ENCODE results near the gene PPARGC1A. TPM values are rescaled to one million over a fixed set of nuclear protein-coding genes. Genes with fewer than 3 reads are reported as not detected.

The PPARGC1A gene
- total RNA-seq, 2 donors from 2014 or later = not detected

DNA sequence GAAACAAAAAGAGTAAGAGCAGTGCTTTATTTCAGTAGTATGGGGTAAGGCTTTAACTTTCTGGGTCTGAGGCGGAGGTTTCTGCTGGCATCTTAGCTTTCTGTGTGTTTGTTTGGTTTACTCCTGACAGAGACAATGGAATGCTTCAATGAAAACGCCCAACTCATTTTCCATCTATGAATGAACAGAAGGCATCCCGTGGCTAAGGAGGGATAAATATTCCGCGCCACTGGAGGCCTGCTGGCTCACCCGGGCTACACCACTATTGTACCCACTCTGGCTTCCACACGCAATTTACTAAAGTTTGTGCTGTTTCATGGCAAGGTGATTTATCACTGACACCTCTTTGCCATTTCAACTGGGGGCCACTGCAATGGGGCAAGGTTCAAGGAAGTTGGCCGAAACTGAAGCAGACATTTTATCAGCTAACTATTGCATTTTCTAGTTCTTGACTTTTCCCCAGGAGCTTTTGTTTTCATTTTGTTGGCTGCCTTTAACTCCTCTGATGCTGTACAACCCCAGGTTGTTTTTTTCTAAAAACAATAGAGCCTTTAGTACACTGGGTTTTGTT lies 32.8 kb upstream of the PPARGC1A start:
- ATAC-seq = no peak
- H3K9me3 ChIP-seq (ENCODE audit: control insufficient read depth, low read length, poor library complexity, severe bottlenecking) = no peaks in the 10 kb centered on the region
- Mint-ChIP-seq H3K36me3 (ENCODE audit: low read depth) (no peaks in the 10 kb centered on the region), H3K4me1 (no peaks in the 10 kb centered on the region), H3K27me3 (no peaks in the 10 kb centered on the region), H3K4me3 (no peak overlapping the region), H3K27ac (no peak overlapping the region)
- no peak for DNase-seq

DNA sequence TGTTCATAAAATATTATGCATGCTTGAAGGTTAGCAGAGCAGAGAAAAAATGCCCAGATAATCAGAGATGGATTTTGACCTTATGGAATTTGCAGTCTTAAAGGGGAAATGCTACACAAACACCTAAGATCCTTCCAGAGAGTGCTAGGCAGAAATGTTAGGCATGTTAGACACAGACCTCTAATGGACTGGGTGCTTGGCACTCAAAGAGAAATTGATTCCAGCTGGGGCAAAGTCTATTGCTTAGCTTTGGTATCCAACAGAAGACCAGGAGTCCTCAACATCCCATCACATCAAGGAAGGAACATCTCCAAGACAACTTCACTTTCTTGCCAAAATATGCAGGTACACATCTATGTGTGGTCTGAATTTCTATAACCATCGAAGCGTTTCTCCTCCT lies 32.2 kb upstream of the PPARGC1A start:
- H3K27ac Mint-ChIP-seq = no peak overlapping the region
- DNase-seq (no peak), ATAC-seq (no peak)
- no peaks in the 10 kb centered on the region for H3K36me3 Mint-ChIP-seq (ENCODE audit: low read depth)
- no peaks in the 10 kb centered on the region for H3K27me3 Mint-ChIP-seq
- no peaks in the 10 kb centered on the region for H3K4me1 Mint-ChIP-seq
- H3K4me3 Mint-ChIP-seq = no peak overlapping the region
- no peaks in the 10 kb centered on the region for H3K9me3 ChIP-seq (ENCODE audit: control insufficient read depth, low read length, poor library complexity, severe bottlenecking)

DNA sequence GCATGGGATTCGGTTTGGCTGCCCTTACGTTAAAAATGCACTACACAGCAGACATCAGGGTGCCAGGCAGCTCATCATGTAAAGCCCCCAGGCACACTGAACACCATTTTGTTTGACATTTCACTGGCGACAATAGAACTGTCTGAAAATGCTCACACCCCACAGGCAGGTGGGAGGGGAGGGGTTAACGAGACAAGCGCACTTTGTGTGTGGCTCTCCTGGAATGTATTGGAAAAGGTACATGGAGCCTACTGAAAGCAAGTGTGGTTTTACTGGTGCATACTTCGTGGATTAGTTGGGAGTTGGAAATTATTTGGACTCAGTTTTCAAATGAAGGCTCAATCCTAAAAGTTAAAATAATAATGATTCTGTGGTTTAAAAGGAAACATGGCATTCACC lies 31.6 kb upstream of the PPARGC1A start:
- ATAC-seq (no peak), DNase-seq (no peak)
- H3K27me3 Mint-ChIP-seq = no peaks in the 10 kb centered on the region
- no peaks in the 10 kb centered on the region for H3K36me3 Mint-ChIP-seq (ENCODE audit: low read depth)
- no peaks in the 10 kb centered on the region for H3K9me3 ChIP-seq (ENCODE audit: control insufficient read depth, low read length, poor library complexity, severe bottlenecking)
- no peaks in the 10 kb centered on the region for H3K4me1 Mint-ChIP-seq
- H3K27ac Mint-ChIP-seq = no peak overlapping the region
- H3K4me3 Mint-ChIP-seq = no peak overlapping the region

DNA sequence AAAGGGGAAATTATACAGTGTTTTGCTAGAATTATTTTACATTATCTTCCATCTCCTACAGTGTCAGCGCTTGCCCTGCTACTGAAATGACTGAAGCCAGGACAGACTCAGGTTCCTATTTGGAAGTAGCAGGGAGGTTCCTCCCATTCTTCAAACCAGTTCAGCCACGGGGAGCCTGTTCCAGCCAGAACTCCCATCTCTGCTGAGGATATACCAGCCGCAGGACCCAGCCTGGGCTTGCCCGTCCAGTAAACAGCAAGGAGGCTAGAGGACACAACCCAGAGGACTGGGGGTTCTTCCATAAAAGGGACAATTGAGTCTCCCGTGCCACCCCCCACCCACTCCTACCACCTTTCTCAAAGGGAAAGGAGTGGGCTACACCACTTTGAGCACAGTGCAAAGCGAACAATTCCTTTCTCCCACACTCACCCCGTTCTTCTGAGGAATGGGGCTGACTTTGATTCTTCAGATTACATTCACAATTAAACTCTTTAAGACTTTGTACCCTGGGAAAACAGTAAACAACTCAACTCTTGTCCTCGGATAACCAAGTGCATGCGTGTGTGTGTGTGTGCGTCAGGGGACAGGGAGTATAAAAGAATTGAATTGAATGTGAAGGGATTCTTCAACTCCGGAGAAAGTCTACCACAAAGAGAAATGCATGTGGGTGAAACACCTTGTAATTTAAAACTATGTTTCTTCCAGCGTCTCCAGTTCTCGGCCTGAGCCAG lies 31.0 kb upstream of the PPARGC1A start:
- no peak for ATAC-seq
- H3K36me3 Mint-ChIP-seq (ENCODE audit: low read depth) = no peaks in the 10 kb centered on the region

DNA sequence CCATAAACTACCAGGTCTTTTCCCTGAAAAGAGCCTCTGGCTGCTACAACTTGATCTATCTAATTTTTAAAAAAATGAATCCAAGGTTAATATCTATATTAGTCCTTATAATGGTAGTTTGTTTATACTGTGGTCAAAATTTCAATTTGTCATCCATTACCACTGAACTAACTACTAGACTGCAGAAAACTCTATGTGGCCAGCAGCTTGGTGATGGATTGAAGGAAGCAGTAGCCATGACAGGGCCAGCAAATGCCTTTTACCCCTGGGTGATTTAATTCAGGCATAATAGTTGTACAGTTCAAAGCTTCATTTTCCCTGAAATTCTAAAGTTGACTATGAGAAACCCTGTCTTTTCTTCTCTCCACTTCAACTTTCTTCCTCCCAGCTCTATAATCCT lies 30.4 kb upstream of the PPARGC1A start:
- no peak overlapping the region for H3K4me3 Mint-ChIP-seq
- no peaks in the 10 kb centered on the region for H3K9me3 ChIP-seq (ENCODE audit: control insufficient read depth, low read length, poor library complexity, severe bottlenecking)
- no peak for DNase-seq
- no peak for ATAC-seq
- no peak overlapping the region for H3K27ac Mint-ChIP-seq
- H3K27me3 Mint-ChIP-seq = no peaks in the 10 kb centered on the region
- no peaks in the 10 kb centered on the region for H3K36me3 Mint-ChIP-seq (ENCODE audit: low read depth)
- H3K4me1 Mint-ChIP-seq = no peaks in the 10 kb centered on the region

More for the DNA sequence above, 31.0 kb upstream of the PPARGC1A start:
- DNase-seq = no peak
- no peak overlapping the region for H3K27ac Mint-ChIP-seq
- H3K9me3 ChIP-seq (ENCODE audit: control insufficient read depth, low read length, poor library complexity, severe bottlenecking) = no peaks in the 10 kb centered on the region
- no peaks in the 10 kb centered on the region for H3K27me3 Mint-ChIP-seq
- H3K4me3 Mint-ChIP-seq = no peak overlapping the region
- no peaks in the 10 kb centered on the region for H3K4me1 Mint-ChIP-seq

DNA sequence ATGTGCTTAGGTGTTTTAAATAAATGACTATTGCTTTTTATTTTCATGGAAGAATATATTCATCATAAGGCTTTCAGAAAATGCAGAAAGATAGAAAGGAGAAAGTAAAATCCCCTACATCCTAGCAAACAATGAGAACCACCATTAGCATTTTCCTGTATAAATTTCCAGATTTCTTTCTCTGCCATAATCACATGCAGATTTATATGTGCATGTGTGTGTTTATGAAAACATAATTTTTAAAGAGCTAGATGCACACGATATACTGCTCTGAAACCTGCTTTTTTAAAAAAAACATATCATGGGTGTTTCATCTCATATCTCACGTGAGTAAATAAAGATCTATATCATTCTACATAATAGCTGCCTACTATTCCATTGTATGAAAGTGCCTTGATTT lies 26.4 kb upstream of the PPARGC1A start:
- Mint-ChIP-seq H3K27ac (no peak overlapping the region), H3K4me1 (no peaks in the 10 kb centered on the region), H3K27me3 (no peaks in the 10 kb centered on the region), H3K36me3 (ENCODE audit: low read depth) (no peaks in the 10 kb centered on the region), H3K4me3 (no peak overlapping the region)
- DNase-seq = no peak
- no peak for ATAC-seq
- no peaks in the 10 kb centered on the region for H3K9me3 ChIP-seq (ENCODE audit: control insufficient read depth, low read length, poor library complexity, severe bottlenecking)

DNA sequence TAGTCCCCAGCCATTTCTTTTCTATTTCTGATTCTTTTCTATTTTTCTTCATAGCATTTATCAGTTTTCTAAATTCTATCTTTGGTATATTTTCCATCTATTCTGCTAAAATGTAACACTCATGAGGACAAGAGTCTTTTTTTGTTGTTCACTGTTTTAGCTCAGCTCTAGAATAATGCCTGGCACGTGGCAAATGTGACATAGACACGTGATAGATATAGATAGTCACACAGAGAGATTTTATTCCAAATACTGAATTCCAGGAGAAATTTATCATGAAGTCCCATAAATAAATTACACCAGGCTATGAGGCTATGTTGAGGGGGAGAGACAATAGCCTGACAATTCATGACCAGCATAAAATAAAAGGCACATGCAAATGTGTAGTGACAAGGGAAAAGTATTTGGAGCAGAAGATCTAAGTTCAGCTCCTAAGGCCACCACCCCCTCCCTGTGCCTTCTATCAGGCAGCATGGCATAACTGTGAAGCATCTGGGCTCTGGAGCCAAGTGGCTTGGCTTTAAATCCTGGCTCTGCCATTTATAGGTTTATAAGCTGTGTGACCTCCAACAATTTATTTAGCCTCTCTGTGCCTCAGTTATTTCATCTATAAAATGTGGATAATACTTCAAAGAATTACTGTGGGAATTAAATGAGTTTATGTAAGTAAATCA lies 25.7 kb upstream of the PPARGC1A start:
- no peaks in the 10 kb centered on the region for H3K27me3 Mint-ChIP-seq
- ATAC-seq (no peak), DNase-seq (no peak)
- no peak overlapping the region for H3K4me3 Mint-ChIP-seq
- no peaks in the 10 kb centered on the region for H3K4me1 Mint-ChIP-seq
- no peaks in the 10 kb centered on the region for H3K9me3 ChIP-seq (ENCODE audit: control insufficient read depth, low read length, poor library complexity, severe bottlenecking)
- H3K27ac Mint-ChIP-seq = no peak overlapping the region
- H3K36me3 Mint-ChIP-seq (ENCODE audit: low read depth) = no peaks in the 10 kb centered on the region

DNA sequence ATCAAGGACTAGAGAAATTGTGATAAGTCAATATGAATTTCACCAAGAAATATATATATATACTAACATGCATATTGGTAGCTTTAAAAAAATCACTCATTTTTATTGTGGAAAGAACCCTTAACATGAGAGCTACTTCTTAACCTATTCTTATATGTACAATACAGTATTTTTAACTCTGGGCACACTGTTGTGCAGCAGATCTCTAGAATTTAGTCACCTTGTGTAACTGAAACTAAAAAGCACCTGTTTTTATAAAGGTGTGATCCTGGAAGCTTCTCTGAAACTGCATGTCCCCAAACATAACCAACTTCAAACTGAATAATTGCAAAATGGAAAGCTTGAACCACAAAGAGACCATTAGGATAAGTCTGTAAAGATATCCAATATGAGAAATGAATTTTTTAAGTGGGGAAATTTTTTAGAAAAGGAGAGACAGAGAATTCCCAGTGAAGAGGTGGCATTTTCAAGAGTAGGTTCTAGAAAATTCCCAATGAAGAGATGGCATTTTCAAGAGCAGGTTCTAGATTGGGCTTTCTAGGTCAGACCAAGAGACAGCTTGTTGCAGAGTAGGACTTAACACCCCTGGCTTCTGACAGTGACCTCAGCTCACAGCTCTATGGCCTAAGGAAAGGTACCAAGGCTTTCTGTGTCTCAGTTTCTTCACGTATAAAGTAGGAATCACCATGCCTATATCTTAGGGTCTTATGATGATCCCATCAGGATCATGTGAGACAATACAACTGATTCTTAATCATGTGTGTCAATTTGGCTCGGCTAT lies 22.0 kb upstream of the PPARGC1A start:
- DNase-seq (no peak), ATAC-seq (no peak)
- Mint-ChIP-seq H3K4me1 (no peaks in the 10 kb centered on the region), H3K27ac (no peak overlapping the region), H3K36me3 (ENCODE audit: low read depth) (no peaks in the 10 kb centered on the region), H3K4me3 (no peak overlapping the region), H3K27me3 (no peaks in the 10 kb centered on the region)
- H3K9me3 ChIP-seq (ENCODE audit: control insufficient read depth, low read length, poor library complexity, severe bottlenecking) = no peaks in the 10 kb centered on the region

DNA sequence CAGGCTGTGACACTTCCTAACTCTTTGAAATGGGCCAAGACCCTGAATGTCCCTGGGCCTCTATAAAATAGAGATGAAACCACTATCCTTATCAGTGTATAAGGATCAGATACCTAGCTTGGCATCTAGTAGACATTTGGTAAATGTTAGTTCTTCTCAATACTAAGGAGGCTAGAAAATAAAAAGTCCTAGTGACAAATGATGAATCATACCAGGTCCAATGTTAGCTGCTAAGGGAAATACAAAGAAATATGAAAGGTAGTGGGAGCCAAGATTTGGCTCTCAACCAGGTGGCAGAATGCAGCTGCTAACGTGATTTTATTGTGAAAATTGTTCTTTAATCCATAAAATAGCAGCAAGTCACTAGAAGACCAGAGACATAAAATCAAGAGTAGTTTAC lies 19.8 kb upstream of the PPARGC1A start:
- H3K27me3 Mint-ChIP-seq = no peaks in the 10 kb centered on the region
- no peaks in the 10 kb centered on the region for H3K9me3 ChIP-seq (ENCODE audit: control insufficient read depth, low read length, poor library complexity, severe bottlenecking)
- no peak overlapping the region for H3K4me3 Mint-ChIP-seq
- ATAC-seq (no peak), DNase-seq (no peak)
- no peaks in the 10 kb centered on the region for H3K4me1 Mint-ChIP-seq
- no peaks in the 10 kb centered on the region for H3K36me3 Mint-ChIP-seq (ENCODE audit: low read depth)
- H3K27ac Mint-ChIP-seq = no peak overlapping the region

DNA sequence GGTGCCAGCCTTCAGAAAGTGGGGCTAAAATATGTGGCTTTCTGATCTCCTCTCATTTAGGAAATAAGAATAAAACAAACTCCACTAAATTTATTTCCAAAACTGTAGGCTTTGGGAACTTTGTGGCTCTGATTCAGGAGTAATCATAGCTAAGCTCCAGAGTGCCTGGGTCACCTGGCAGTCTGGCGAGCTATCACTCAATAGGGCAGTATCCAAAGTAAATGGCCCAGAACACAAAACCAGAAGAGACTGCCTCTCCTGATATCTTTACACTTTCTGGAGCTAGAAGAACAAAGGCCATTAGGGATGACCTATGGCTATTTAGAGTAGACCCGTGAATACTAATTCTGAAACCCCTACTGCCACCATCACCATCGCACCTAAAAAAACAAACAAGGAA lies 17.0 kb upstream of the PPARGC1A start:
- H3K4me3 Mint-ChIP-seq = no peak overlapping the region
- H3K27ac Mint-ChIP-seq = no peak overlapping the region
- H3K4me1 Mint-ChIP-seq = no peaks in the 10 kb centered on the region
- ATAC-seq (no peak), DNase-seq (no peak)
- no peaks in the 10 kb centered on the region for H3K9me3 ChIP-seq (ENCODE audit: control insufficient read depth, low read length, poor library complexity, severe bottlenecking)
- no peaks in the 10 kb centered on the region for H3K36me3 Mint-ChIP-seq (ENCODE audit: low read depth)
- H3K27me3 Mint-ChIP-seq = no peaks in the 10 kb centered on the region

DNA sequence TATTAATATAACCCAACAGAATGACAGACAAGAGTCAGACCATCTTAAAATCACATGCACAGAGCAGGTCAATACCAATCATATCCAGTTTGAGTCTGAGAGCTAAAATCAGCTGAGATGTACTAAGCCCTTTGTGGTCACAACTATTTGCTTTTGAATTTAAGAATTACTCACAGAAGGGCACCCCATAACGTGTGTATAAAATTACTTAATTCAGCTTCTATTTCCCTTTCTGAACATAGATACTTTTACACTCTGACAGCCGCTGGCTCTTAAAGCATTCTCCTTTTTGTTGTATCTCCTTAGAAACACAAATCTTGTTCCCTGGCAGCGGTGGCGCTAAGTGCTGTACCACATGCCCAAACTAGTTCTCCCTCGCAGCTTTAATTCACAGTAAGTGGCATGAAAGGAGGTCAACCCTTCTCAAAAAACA lies 14.8 kb upstream of the PPARGC1A start:
- DNase-seq = no peak
- Mint-ChIP-seq H3K36me3 (ENCODE audit: low read depth) (no peaks in the 10 kb centered on the region), H3K4me1 (no peaks in the 10 kb centered on the region), H3K27me3 (no peaks in the 10 kb centered on the region), H3K27ac (no peak overlapping the region), H3K4me3 (no peak overlapping the region)
- H3K9me3 ChIP-seq (ENCODE audit: control insufficient read depth, low read length, poor library complexity, severe bottlenecking) = no peaks in the 10 kb centered on the region
- ATAC-seq = no peak

DNA sequence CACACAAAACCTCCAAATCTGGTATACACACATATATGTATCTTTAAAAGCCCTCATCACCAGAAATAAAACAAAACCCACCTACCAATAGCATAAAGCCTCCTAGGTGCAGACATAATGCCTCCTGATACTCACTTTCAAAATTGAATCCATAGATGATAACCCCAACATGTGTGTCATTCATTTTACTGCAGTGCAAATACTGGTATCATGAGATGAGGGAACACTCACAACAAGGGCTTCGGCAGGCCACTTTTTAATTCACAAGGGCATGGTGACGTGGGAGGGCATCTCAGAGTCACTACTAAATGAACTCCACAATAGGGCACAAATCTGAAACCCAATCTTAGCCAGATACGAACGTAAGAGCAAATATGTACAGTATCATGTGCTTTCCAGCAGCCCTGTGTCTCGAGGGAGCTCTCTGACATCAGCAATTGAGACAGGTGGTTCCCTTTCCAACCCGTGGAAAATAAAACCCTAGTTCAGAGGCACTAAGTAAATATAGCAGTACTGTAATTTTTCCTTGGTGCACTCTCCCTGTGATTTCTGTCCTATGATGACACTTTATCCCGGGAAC lies 14.1 kb upstream of the PPARGC1A start:
- H3K27ac Mint-ChIP-seq = no peak overlapping the region
- H3K9me3 ChIP-seq (ENCODE audit: control insufficient read depth, low read length, poor library complexity, severe bottlenecking) = no peaks in the 10 kb centered on the region
- DNase-seq (no peak), ATAC-seq (no peak)
- no peaks in the 10 kb centered on the region for H3K36me3 Mint-ChIP-seq (ENCODE audit: low read depth)
- no peaks in the 10 kb centered on the region for H3K27me3 Mint-ChIP-seq
- no peak overlapping the region for H3K4me3 Mint-ChIP-seq
- no peaks in the 10 kb centered on the region for H3K4me1 Mint-ChIP-seq

DNA sequence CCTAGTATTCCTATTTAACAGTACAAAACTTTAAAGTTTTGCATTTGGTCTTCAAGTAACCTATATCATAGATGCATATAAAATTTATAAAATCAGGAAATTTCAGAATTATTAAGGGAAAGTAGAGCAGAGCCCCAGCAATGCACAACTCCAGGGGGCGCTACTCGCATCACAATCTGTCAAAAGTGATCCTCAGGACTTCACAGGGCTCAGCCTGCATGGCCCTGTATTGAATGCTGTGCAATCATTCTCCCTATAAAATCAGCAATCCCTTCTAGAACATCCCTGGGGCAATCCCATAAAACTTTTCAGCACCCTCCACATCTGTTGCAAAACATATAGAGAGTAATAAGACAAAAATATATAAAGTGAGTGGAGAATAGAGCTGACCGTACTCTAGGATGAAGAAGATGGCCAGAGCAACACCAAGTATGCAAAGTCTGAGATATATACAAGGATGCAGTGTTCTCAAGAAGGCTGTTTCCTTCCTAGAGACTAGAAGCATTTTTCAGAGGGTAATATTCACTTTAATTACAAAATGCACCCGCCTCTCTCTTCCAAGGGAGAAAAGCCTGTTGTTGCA lies 12.5 kb upstream of the PPARGC1A start:
- H3K36me3 Mint-ChIP-seq (ENCODE audit: low read depth) = no peaks in the 10 kb centered on the region
- no peak overlapping the region for H3K27ac Mint-ChIP-seq
- H3K4me1 Mint-ChIP-seq = no peaks in the 10 kb centered on the region
- DNase-seq = no peak
- H3K27me3 Mint-ChIP-seq = no peaks in the 10 kb centered on the region
- no peaks in the 10 kb centered on the region for H3K9me3 ChIP-seq (ENCODE audit: control insufficient read depth, low read length, poor library complexity, severe bottlenecking)
- ATAC-seq = no peak
- H3K4me3 Mint-ChIP-seq = no peak overlapping the region

Data from T-helper 17 cell (primary cell).